ACHN (cell line): ENCODE measurements around the gene GPA33.

Experiments
- DNase-seq: peaks from one replicate; pipeline ENCODE4 v3.0.0-alpha.2; 2015
- in situ Hi-C: cut with HindIII; loops from 2 replicates; pipeline ENCODE4 v1.10.0; 2017; ENCODE audit warnings: low sequenced_read_pairs, low pct_ligation_motif_present, low pct_unique_long_range_greater_than_20kb

The GPA33 gene

GRCh38 chr1:167120899-167121298 is 30.7 kb upstream of the GPA33 start:
- DNase-seq: no peak
- in situ Hi-C loops: no loop called here

- in situ Hi-C loops: no loop called here
- no peak for DNase-seq
These were observed 29.5 kb upstream of the GPA33 start for GRCh38 chr1:167119696-167120095.

DNA sequence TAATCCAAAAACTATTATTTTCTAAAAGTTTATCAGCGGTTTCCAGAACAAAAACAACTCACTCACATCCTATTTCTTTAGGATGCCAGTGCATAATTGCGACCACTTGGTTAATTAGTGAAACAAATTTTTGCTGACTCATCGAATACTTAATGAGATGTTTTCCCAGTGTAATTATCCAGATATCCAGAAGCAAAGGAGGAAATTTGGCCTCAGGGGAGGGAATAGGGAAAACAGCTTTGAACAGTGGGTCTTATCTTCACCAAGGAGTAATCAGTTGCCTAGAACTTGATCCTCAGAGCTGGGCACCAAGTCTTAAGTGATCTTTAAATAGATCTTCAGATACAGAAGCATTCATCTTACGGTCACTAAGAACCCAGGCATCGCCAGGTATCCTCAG is 28.0 kb upstream of the GPA33 start:
- in situ Hi-C loops: no loop called here
- no peak for DNase-seq

DNA sequence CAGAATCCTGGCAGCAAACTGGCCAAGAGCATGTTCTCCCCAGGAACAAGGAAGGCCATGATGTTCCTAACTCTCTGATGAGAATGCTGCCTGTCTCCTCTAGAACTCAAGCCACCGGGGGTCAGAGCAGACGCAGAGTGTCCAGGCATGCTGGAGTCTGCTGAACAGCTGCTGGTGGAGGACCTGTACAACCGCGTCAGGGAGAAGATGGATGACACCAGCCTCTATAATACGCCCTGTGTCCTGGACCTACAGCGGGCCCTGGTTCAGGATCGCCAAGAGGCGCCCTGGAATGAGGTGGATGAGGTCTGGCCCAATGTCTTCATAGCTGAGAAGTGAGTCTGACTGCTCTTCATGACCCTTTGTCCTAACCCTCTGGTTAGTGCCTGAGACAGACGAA is 27.0 kb upstream of the GPA33 start:
- in situ Hi-C loops: no loop called here

DNA sequence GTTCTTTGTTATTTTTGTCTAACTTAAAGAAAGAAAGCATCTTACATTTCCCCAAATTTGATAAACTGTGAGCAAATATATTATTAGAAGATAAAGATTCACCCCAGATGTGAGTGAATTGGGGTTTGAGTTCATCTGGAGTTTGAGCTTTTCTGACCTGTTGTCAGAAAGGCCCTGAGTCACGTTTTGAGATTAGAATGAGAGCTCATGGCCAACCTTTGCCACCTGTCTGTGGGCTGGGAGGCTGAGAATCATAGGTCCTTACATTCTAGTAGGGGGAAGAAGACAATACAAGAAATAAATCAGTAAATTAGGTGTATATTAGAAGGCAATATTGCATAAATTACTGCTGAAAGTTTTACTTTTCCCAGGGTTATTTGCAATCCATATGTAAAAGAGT is 26.0 kb upstream of the GPA33 start:
- in situ Hi-C loops: no loop called here
- no peak for DNase-seq

More for the DNA sequence above, 27.0 kb upstream of the GPA33 start:
- no peak for DNase-seq

DNA sequence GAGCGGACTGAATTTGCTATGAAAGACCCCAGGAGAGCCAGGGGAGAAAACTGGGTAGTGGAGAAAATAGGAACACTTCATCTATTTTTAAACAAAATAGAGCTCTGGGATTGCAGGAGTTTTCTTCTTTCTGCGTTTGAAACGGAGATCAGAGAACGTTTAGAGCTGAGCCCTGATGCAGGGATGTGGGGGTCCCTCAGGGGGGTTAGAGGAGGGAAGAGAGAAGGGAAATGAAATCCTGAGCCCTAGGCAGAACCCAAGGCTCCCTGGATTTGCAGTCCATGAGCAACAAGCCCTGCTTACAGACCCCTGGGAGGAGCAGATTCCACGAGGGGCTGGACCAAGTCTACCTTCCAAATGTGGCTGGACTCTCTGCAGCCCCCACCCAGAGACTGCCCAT is 25.5 kb upstream of the GPA33 start:
- DNase-seq: no peak

GRCh38 chr1:167114725-167115124 is 24.5 kb upstream of the GPA33 start:
- no peak for DNase-seq
- in situ Hi-C loops: no loop called here

More for the DNA sequence above, 25.5 kb upstream of the GPA33 start:
- in situ Hi-C loops: no loop called here

DNA sequence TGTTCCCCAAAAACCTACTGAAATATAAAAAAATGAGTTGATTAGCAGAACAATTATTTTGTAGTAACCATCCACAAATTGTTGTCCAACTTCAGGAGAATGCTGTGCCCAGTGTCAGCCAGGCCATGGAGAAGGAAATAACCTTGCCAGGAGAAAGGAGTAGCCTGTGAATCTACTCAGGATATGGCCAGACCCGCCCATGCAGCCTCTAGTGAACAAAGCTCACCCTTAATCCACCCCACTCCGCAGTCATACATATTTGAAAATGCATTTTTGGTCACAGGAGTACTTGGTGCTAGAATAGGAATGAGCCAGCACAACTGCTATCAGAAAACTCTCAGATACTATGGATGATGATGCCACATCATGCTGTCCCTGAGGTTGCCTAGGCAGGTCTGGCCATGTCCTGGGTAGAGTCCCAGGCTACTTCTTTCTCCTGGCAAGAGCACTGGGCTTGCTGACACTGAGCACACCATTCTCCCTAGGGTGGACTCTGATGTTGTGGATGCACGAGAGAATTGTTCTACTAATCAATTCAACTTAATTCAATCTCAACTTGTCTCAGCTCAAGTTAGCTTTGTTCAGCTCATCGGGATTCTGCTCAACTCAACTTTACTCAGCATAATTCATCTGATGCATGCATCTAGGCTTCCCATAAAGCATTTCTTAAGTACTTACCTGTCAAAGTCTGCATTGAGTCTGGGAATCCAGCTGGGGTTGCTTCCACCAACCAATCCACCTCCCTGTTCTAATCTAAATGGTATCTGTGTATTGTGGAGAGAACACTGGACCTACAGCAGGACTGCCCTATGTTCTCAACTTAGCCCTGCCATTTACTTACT is 21.9 kb upstream of the GPA33 start:
- no peak for DNase-seq
- in situ Hi-C loops: no loop called here

DNA sequence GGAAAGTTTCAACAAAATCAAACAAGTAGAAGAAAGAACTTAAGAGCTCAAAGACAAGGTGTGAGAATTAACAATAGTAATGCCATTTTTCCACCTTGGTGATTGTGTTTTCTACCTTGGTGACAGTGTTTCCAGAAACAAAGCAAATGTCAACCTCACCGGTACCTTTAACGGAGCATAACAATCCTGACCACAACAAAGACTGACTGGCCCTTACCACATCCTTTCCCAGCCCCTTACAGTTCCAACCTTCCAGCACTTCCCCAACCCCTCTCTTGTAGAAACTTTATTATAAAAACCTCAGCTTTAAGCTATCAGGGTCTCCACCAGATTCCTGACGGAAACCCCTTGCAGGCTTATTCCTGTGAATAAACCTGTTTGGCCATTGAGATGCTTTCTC is 20.4 kb upstream of the GPA33 start:
- in situ Hi-C loops: no loop called here
- no peak for DNase-seq

- no peak for DNase-seq
These were observed 18.9 kb upstream of the GPA33 start for GRCh38 chr1:167109125-167109524.

GRCh38 chr1:167107456-167107855 is 17.3 kb upstream of the GPA33 start:
- in situ Hi-C loops: no loop called here

More at GRCh38 chr1:167109125-167109524, 18.9 kb upstream of the GPA33 start:
- in situ Hi-C loops: no loop called here

DNA sequence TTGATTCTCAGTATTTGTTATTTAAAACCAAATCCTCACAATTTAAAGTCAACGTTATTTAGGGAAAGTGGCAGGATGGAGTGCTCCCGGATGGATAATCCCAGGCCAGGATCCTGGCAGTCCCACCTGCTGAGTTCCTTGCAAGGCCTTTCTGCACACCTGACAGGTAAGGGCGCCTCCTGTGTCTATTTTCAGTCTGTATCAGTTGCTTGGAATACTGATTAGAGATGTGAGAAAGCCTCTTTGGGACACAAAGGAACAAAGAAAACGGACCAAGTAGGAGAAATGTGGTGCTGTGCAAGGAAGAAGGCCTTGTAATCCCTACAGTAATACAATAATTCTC is 15.9 kb upstream of the GPA33 start:
- in situ Hi-C loops: no loop called here
- DNase-seq: no peak

More at GRCh38 chr1:167107456-167107855, 17.3 kb upstream of the GPA33 start:
- DNase-seq: no peak

DNA sequence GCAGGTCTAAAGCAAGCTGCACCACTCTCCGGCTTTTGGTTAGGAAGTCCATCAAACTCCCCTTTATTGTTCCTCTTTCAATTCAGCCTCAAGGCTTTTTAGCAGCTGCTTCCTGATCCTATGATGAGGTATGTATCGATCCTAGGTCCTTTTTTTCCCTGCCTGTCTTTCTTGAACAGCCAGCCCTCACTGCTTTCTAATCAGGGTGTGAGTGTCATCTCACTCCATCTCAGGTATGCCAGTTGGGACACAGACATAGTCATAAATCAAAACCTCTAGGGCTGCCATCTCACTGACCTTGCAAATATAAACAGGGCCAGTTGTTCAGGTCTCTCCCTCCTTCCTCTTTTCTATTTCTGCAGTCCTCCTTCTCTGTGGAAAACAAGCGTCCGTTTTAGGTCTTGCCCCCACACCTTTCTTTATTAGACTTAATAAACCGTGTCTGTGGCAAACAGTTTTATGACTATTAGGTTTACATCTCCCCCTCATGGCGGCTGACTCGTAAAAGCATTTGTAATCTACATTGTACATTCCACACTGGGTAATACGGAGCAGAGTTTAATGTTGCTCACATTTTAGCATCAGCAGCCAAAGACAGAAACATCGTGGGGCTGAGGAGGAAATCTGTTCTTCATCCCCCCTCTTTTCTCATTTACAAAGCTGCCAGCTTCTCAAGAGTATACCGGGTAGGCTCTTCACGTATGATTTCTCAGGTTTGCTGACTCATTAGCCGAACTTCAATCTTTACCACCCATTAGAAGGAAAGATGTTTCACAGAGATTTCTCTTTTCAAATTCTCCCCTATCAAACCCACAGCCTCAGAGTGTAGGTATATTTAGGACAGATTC is 15.3 kb upstream of the GPA33 start:
- in situ Hi-C loops: no loop called here
- no peak for DNase-seq

- in situ Hi-C loops: no loop called here
- no peak for DNase-seq
These were observed 14.1 kb upstream of the GPA33 start for GRCh38 chr1:167104256-167104633.

- in situ Hi-C loops: no loop called here
- no peak for DNase-seq
These were observed 12.9 kb upstream of the GPA33 start for GRCh38 chr1:167102906-167103573.

DNA sequence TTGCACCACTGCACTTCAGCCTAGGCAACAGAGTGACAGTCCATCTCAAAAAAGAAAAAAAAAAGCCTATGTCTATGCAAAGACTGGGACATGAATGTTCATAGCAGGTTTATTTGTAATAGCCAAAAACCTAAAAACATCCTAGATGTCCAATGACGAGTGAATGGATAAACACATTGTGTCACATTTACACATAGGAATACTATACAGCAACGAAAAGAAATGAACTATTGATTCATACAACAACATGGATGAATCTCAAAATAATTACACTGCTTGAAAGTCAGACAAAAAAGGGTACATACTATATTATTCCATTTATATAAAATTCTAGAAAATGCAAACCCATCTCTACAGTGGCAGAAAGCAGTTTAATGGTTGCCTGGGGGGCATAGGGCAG is 11.6 kb upstream of the GPA33 start:
- DNase-seq: no peak
- in situ Hi-C loops: no loop called here

DNA sequence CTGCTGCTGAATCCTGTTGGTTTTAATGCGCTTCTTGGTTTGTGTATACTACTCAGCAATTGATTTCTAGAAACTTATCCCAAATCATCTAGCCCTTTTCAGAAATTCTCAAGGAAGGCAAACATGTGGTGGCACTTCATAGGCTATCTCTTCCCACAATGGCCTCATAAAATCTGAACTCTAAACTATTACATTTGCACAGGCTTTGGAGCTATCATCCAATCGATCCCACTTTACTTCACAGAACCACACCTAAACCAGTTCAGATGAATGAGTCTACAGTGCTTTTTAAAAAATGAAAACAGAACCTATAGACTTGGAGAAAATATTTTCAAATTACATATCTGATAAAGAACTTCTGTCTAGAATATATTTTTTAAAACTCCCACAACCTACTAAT is 10.6 kb upstream of the GPA33 start:
- in situ Hi-C loops: no loop called here
- DNase-seq: no peak

GRCh38 chr1:167099851-167100250 is 9.7 kb upstream of the GPA33 start:
- DNase-seq: no peak
- in situ Hi-C loops: no loop called here

- in situ Hi-C loops: no loop called here
- no peak for DNase-seq
These were observed 5.2 kb upstream of the GPA33 start for GRCh38 chr1:167095368-167095767.
